ENCODE measurements around the gene LMAN2. TPM values are rescaled to one million over a fixed set of nuclear protein-coding genes. Genes with fewer than 3 reads are reported as not detected.
"Not testable (repeated sequence)": the region's sequence is repeated elsewhere in the genome, so short reads cannot be mapped to it uniquely, and the experiment has no call there.

LMAN2 gene
- total RNA-seq, 2 experiments from 2014 or later = 110 to 117 TPM

- ChIA-PET POLR2A (interaction anchor here (0.6 kb wide), 1 partner anchor 10 kb away, joined by 5 read pairs; no protein-coding TSS in a partner anchor), CTCF (interaction anchor here (1.0 to 13.7 kb wide), 5 partner anchors 12 to 72 kb away, joined by 3 to 132 read pairs (median 3); partner anchors contain the start of gene RGS14)
These were observed 31.7 kb upstream of the LMAN2 start for GRCh38 chr5:177383181-177383580.

DNA sequence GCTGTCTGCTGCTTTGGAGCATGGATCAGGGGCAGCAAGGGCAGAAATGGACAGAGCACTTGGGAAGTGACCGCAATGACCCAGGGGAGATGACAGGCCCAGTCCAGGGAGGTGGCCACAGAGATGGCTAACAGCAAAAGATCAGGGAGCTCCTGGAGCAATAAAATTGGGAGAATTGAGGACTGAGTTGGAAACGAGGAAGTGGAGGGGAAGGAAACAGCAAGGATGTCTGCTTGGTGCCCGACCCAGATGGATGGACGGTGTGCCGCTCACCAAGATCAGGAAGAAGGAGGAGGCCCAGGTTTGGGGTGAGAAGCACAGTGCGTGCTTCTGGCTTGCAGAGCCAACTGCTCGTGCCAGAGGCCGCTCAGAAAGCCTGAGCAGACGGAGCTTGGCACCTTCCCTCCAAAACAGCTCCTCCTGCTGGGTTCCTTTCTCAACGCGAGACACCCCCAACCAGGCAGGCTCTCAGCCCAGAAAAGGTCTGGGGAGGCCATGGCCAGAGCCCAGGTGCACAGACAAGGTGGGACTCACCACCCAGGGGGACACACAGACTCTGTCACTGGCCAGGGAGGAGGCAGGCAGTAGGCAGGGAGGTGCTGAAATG is 31.1 kb upstream of the LMAN2 start:
- ChIA-PET CTCF (interaction anchor here (1.0 to 13.7 kb wide), 4 partner anchors 11 to 26 kb away, joined by 3 to 132 read pairs (median 4); partner anchors contain the start of gene RGS14), POLR2A (interaction anchor here (0.6 kb wide), 1 partner anchor 9 kb away, joined by 5 read pairs; no protein-coding TSS in a partner anchor)

DNA sequence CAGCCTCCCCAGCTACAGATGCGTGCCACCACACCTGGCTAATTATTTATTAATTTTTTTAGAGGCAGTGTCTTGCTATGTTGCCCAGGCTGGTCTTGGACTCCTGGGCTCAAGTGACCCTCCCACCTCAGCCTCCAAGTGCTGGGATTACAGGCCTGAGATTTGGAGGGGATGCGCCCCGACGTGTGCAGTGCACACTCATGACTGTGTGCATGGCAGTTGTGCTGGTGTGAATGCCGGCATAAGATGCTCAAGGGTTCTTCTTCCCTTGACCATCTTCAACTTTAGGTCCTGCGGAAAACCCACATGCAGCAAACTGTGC is 29.3 kb upstream of the LMAN2 start:
- ChIA-PET CTCF (interaction anchor here (4.5 kb wide), 1 partner anchor 9 kb away, joined by 36 read pairs; no protein-coding TSS in a partner anchor), POLR2A (no interaction called here)

- CTCF ChIA-PET = interaction anchor here (0.8 to 4.5 kb wide), 11 partner anchors 9 to 93 kb away, joined by 3 to 36 read pairs (median 4); partner anchors contain the start of gene RGS14
- POLR2A ChIA-PET = interaction anchor here (0.7 to 2.1 kb wide), 5 partner anchors 10 to 101 kb away, joined by 3 to 9 read pairs (median 3); partner anchors contain the start of gene GRK6
These were observed 27.7 kb upstream of the LMAN2 start for GRCh38 chr5:177378884-177379883.

- POLR2A ChIA-PET = interaction anchor here (0.7 to 2.1 kb wide), 4 partner anchors 11 to 102 kb away, joined by 3 to 9 read pairs (median 3); partner anchors contain the start of gene GRK6
- CTCF ChIA-PET = interaction anchor here (0.6 to 4.5 kb wide), 9 partner anchors 8 to 109 kb away, joined by 3 to 36 read pairs (median 5); partner anchors contain the start of gene RGS14
These were observed 26.6 kb upstream of the LMAN2 start for GRCh38 chr5:177377851-177378776.

DNA sequence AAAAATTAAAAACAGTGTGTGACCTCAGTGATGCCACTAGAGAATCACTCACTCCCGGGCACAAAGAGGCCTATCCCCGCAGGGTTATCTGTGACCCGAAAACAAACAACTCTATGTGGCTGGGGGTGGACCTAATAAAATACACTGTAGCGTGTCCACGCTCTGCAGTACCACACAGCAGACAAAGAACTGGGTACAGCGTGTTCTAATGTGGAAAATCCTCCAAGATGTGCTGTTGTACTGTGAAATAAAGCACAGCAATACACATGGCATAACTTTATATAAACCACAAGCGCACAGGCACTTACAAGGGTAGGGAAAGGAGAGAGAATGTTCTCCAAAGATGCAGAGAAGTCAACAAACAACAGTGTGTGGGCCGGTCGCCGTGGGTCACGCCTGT is 24.6 kb upstream of the LMAN2 start:
- POLR2A ChIA-PET = no interaction called here
- CTCF ChIA-PET = interaction anchor here (11.9 kb wide), 1 partner anchor 12 kb away, joined by 132 read pairs; the partner anchor contains the start of gene SLC34A1

GRCh38 chr5:177375516-177375915 is 24.0 kb upstream of the LMAN2 start:
- CTCF ChIA-PET = interaction anchor here (11.9 kb wide), 1 partner anchor 13 kb away, joined by 132 read pairs; the partner anchor contains the start of gene SLC34A1
- POLR2A ChIA-PET = not testable (repeated sequence)

DNA sequence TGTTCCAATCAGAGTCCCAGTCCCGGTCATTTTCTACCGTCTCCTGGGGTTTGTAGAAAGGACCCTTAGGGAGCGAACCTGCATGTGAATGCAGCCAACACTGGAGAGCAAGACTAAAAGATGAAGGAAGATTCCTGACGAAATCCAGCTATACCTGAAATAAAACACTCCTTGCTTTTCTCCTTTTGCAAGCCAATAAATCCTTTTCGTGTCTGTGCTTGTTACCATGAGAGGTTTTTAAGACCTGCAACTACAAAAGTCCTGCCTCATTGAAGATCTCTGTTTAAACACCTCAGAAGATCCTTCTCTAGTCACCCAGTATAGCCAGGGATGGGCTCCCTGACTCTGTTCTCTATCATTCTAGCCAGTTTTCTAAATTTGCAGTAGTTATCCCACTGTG is 22.7 kb upstream of the LMAN2 start:
- POLR2A ChIA-PET = no interaction called here
- CTCF ChIA-PET = interaction anchor here (1.2 to 11.9 kb wide), 4 partner anchors 13 to 57 kb away, joined by 3 to 132 read pairs (median 20); partner anchors contain the start of gene SLC34A1

- POLR2A ChIA-PET = interaction anchor here (0.7 kb wide), 1 partner anchor 9 kb away, joined by 5 read pairs; no protein-coding TSS in a partner anchor
- CTCF ChIA-PET = interaction anchor here (0.9 to 11.9 kb wide), 7 partner anchors 10 to 82 kb away, joined by 3 to 132 read pairs (median 7); partner anchors contain the start of gene SLC34A1
These were observed 22.3 kb upstream of the LMAN2 start for GRCh38 chr5:177373806-177374205.

DNA sequence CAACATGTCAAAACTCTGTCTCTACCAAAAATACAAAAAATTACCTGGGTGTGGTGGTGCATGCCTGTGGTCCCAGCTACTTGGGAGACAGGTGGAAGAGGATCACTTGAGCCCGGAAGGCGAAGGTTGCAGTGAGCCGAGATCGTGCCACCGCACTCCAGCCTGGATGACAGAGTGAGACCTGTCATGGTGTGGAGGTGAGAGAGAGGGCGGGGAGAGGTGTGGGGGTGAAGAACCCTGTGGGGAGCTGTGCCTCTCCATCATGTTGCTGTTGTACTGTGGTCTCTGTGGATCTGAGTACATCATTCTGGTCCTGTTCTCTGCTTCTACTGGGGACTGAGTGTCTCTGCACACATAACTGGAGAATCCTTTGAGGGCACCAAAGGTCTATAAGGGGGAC is 21.4 kb upstream of the LMAN2 start:
- CTCF ChIA-PET = interaction anchor here (0.7 to 11.9 kb wide), 9 partner anchors 11 to 83 kb away, joined by 3 to 132 read pairs (median 6); partner anchors contain the start of genes GRK6, LMAN2 and SLC34A1
- POLR2A ChIA-PET = interaction anchor here (0.7 to 1.5 kb wide), 3 partner anchors 10 to 17 kb away, joined by 4 to 5 read pairs (median 5); no protein-coding TSS in a partner anchor

GRCh38 chr5:177372034-177372896 is 20.8 kb upstream of the LMAN2 start:
- CTCF ChIA-PET = interaction anchor here (0.7 to 11.9 kb wide), 9 partner anchors 11 to 83 kb away, joined by 3 to 132 read pairs (median 6); partner anchors contain the start of genes GRK6, LMAN2 and SLC34A1
- POLR2A ChIA-PET = interaction anchor here (0.6 to 1.5 kb wide), 8 partner anchors 11 to 126 kb away, joined by 3 to 5 read pairs (median 4); no protein-coding TSS in a partner anchor

GRCh38 chr5:177371120-177372033 is 19.9 kb upstream of the LMAN2 start:
- ChIA-PET POLR2A (interaction anchor here (0.6 to 1.5 kb wide), 8 partner anchors 18 to 127 kb away, joined by 3 to 6 read pairs (median 4); no protein-coding TSS in a partner anchor), CTCF (interaction anchor here (0.5 to 11.9 kb wide), 13 partner anchors 7 to 84 kb away, joined by 3 to 132 read pairs (median 6); partner anchors contain the start of genes LMAN2 and SLC34A1)

DNA sequence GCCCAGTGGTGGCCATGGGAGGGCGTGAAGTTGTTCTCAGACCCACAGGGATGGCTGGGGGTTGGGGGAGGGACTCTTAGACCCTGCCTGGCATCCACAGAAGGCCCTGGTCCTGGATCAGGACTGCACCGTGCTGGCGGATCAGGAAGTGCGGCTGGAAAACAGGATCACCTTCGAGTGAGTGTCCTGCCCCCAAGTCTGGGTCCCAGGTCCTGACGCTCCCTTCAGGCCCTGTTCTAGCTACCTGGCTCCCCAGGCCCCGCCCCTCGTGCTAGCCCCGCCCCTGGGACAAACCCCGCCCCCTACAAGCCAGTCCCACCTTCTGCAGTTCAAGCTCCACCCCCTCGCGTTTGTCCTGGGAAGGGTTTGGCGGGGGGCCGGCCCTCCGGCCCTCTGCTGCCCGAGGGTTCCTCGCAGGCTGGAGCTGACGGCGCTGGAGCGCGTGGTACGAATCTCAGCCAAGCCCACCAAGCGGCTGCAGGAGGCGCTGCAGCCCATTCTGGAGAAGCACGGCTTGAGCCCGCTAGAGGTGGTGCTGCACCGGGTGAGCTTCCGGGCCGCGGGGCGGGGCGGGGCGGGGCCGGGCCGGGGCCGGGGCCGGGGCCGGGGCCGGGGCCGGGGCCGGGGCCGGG is 19.1 kb upstream of the LMAN2 start:
- CTCF ChIA-PET = interaction anchor here (0.5 to 11.9 kb wide), 15 partner anchors 8 to 131 kb away, joined by 3 to 132 read pairs (median 4); partner anchors contain the start of genes LMAN2 and SLC34A1
- POLR2A ChIA-PET = interaction anchor here (0.9 to 1.3 kb wide), 3 partner anchors 9 to 56 kb away, joined by 3 to 6 read pairs (median 4); no protein-coding TSS in a partner anchor

DNA sequence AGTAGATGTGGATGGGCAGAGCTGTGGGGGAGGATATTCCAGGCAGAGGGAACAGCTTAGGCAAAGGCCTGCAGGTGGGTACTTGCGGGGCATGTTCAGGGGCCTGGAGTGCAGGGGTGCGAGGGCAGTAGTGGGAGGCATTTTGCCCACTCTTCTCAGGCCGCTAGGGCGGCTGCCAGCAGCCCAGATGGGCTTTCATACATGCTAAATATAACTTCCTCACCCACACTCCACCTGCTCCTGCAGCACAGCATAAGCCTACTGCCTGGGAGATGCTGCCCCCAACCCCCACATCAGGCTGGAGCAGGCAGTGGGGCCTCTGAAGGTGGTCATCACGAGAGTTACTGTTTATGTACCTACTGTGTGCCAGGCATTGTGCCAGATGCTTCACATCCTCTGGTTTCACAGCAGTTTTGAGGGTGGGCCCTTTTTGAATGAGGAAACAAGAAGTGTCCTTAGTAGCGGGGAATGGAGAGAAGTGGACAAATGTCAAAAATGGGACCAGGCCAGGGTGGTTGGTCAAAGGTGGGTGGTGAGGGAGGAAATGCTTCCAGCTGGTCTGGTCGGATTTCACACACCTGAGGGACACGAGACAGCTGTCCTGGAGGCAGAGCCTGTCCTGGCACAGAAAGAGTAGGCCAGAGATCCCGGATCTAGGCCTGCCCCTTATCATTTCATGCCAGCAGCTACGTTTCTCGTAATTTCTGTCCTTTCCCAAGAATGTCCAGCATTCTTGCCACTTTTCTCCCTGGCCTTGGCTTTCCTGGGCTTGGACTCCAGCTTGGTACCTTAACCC is 18.4 kb upstream of the LMAN2 start:
- ChIA-PET CTCF (interaction anchor here (0.7 to 11.9 kb wide), 18 partner anchors 9 to 131 kb away, joined by 3 to 132 read pairs (median 4); partner anchors contain the start of genes LMAN2 and SLC34A1), POLR2A (interaction anchor here (0.6 to 1.3 kb wide), 3 partner anchors 8 to 20 kb away, joined by 3 to 6 read pairs (median 3); no protein-coding TSS in a partner anchor)
